ENCODE measurements around the gene RASL11A. TPM values are rescaled to one million over a fixed set of nuclear protein-coding genes. Genes with fewer than 3 reads are reported as not detected.

The RASL11A gene
- total and polyA plus RNA-seq, 11 donors = 2.9 to 13.7 (median 5.4) TPM

GRCh38 chr13:27229642-27230041, 41.0 kb upstream of the RASL11A start:
- Histone ChIP-seq H3K4me3 (no peak overlapping the region), H3K36me3 (no peaks in the 10 kb centered on the region), H3K27ac (no peak overlapping the region), H3K27me3 (no peaks in the 10 kb centered on the region), H3K4me1 (no peaks in the 10 kb centered on the region), H3K9me3 (peaks cover 0 to 23% (median 0%) of the 10 kb centered on the region in 12 donors)
- no peak for TF ChIP-seq POLR2A (IDR thresholded peaks at IDR 0.05)
- intact Hi-C loops (cut with DNase I) = no loop called here
- no peak for ATAC-seq
- 93 to 97% (median 95%) methylated on average over 3 of the region's 3 CpGs for WGBS, 4 donors
- no peak for DNase-seq

GRCh38 chr13:27233964-27234363, 36.7 kb upstream of the RASL11A start:
- Histone ChIP-seq H3K36me3 (no peaks in the 10 kb centered on the region), H3K9me3 (peaks cover 0 to 12% (median 0%) of the 10 kb centered on the region in 12 donors), H3K4me1 (no peaks in the 10 kb centered on the region), H3K4me3 (no peak overlapping the region), H3K27me3 (no peaks in the 10 kb centered on the region), H3K27ac (no peak overlapping the region)
- WGBS, 4 donors = 85 to 90% (median 89%) methylated on average over 5 of the region's 5 CpGs
- intact Hi-C loops (cut with DNase I) = no loop called here
- ATAC-seq = no peak
- no peak for DNase-seq
- TF ChIP-seq, protein P1, sequence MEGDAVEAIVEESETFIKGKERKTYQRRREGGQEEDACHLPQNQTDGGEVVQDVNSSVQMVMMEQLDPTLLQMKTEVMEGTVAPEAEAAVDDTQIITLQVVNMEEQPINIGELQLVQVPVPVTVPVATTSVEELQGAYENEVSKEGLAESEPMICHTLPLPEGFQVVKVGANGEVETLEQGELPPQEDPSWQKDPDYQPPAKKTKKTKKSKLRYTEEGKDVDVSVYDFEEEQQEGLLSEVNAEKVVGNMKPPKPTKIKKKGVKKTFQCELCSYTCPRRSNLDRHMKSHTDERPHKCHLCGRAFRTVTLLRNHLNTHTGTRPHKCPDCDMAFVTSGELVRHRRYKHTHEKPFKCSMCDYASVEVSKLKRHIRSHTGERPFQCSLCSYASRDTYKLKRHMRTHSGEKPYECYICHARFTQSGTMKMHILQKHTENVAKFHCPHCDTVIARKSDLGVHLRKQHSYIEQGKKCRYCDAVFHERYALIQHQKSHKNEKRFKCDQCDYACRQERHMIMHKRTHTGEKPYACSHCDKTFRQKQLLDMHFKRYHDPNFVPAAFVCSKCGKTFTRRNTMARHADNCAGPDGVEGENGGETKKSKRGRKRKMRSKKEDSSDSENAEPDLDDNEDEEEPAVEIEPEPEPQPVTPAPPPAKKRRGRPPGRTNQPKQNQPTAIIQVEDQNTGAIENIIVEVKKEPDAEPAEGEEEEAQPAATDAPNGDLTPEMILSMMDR (IDR thresholded peaks at IDR 0.05) = no peak
- no peak for TF ChIP-seq POLR2A (IDR thresholded peaks at IDR 0.05)

DNA sequence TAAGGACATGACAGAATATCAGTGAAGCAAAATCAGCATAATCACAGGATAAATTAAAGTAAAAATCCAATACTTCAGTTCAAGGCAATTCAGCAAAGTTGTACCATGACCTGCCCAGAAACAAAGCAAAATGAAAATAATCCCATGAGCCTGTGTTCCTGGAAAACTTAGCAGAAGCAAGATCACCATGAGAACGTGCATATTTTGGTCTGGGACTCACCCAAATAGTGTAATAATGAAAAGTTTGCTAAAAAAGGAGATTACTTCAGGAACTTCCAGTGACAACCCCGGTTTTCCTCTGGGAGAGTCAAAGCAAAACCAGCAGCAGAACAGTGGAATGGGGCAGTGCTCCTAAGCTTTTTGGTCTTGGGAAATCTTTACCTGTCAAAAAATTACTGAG, 34.2 kb upstream of the RASL11A start:
- H3K27me3 ChIP-seq = no peaks in the 10 kb centered on the region
- no peaks in the 10 kb centered on the region for H3K4me1 ChIP-seq
- H3K4me3 ChIP-seq = no peak overlapping the region
- DNase-seq (no peak), ATAC-seq (no peak)
- no peaks in the 10 kb centered on the region for H3K36me3 ChIP-seq
- no peak overlapping the region for H3K27ac ChIP-seq
- WGBS, 4 donors = 52 to 71% (median 58%) methylated on average over 2 of the region's 2 CpGs
- peaks cover 0 to 10% (median 0%) of the 10 kb centered on the region in 12 donors for H3K9me3 ChIP-seq
- TF ChIP-seq, protein P1 (IDR thresholded peaks at IDR 0.05) = no peak
- no peak for TF ChIP-seq POLR2A (IDR thresholded peaks at IDR 0.05)
- intact Hi-C loops (cut with DNase I) = no loop called here

DNA sequence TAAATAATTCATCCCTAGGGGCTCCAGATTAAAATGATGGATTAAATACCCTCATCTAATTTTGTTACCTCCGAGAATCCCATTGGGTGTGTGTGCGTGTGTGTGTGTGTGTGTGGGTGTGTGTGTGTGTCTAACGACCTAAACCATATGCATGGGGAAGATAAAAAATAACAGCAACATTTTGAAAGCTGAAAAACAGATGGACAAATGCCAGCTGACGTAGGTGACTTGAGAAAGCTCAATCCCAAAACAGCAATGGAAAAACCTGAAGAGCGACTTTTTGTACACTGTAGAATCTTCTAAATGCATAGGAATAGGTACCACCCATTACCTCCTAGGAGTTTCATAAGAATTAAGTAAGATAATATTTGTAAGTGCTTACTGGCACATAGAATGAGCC, 27.9 kb upstream of the RASL11A start:
- TF ChIP-seq, protein P1 (IDR thresholded peaks at IDR 0.05) = no peak
- TF ChIP-seq POLR2A (IDR thresholded peaks at IDR 0.05) = no peak
- no peaks in the 10 kb centered on the region for H3K27me3 ChIP-seq
- 85 to 90% (median 87%) methylated on average over 5 of the region's 5 CpGs for WGBS, 4 donors
- H3K27ac ChIP-seq = no peak overlapping the region
- intact Hi-C loops (cut with DNase I) = no loop called here
- ATAC-seq (no peak), DNase-seq (no peak)
- H3K4me1 ChIP-seq = no peaks in the 10 kb centered on the region
- H3K36me3 ChIP-seq = peaks cover 0 to 6% (median 0%) of the 10 kb centered on the region in 9 donors
- H3K4me3 ChIP-seq = no peak overlapping the region
- H3K9me3 ChIP-seq = no peaks in the 10 kb centered on the region

GRCh38 chr13:27245610-27246009, 25.0 kb upstream of the RASL11A start:
- ATAC-seq = no peak
- no peak for DNase-seq
- no peaks in the 10 kb centered on the region for H3K27me3 ChIP-seq
- no peak overlapping the region for H3K4me3 ChIP-seq
- H3K27ac ChIP-seq = no peak overlapping the region
- TF ChIP-seq, protein P1 (IDR thresholded peaks at IDR 0.05) = no peak
- 83 to 87% (median 87%) methylated on average over 7 of the region's 7 CpGs for WGBS, 4 donors
- peaks cover 0 to 11% (median 5%) of the 10 kb centered on the region in 12 donors for H3K4me1 ChIP-seq
- H3K36me3 ChIP-seq = peaks cover 0 to 6% (median 0%) of the 10 kb centered on the region in 9 donors
- intact Hi-C loops (cut with DNase I) = loop anchor here in 2 of 10 donors (5.0 kb wide), 2 partner anchors 48 to 68 kb away; no protein-coding TSS in a partner anchor
- no peaks in the 10 kb centered on the region for H3K9me3 ChIP-seq

All from heart left ventricle (tissue), 16 donors.